ENCODE measurements around the gene IL20RA. TPM values are rescaled to one million over a fixed set of nuclear protein-coding genes. Genes with fewer than 3 reads are reported as not detected.

The IL20RA gene
- total RNA-seq, 4 donors from 2014 or later = 2.0 to 3.3 (median 2.3) TPM

GRCh38 chr6:136969930-136970329 lies 74.8 kb downstream of the IL20RA start:
- H3K27ac ChIP-seq = no peak overlapping the region
- no peaks in the 10 kb centered on the region for H3K36me3 ChIP-seq
- ATAC-seq = no peak
- no peak overlapping the region for H3K4me3 ChIP-seq
- 88 to 100% methylated on average over 3 to 4 of the region's 4 CpGs for WGBS, 2 donors (ENCODE audit: low coverage in 1 of 2)
- H3K27me3 ChIP-seq = no peaks in the 10 kb centered on the region
- TF ChIP-seq EP300 (IDR thresholded peaks at IDR 0.05) = no peak
- no peak for TF ChIP-seq POLR2A (IDR thresholded peaks at IDR 0.05)
- no peak for TF ChIP-seq CTCF (IDR thresholded peaks at IDR 0.05)
- no peak for TF ChIP-seq POLR2AphosphoS5 (IDR thresholded peaks at IDR 0.05)
- H3K9me3 ChIP-seq = no peaks in the 10 kb centered on the region
- no peaks in the 10 kb centered on the region for H3K4me1 ChIP-seq

GRCh38 chr6:136969433-136969832 lies 75.3 kb downstream of the IL20RA start:
- Histone ChIP-seq H3K27me3 (no peaks in the 10 kb centered on the region), H3K9me3 (no peaks in the 10 kb centered on the region), H3K4me1 (no peaks in the 10 kb centered on the region), H3K4me3 (no peak overlapping the region), H3K36me3 (no peaks in the 10 kb centered on the region), H3K27ac (no peak overlapping the region)
- no peak for TF ChIP-seq POLR2AphosphoS5 (IDR thresholded peaks at IDR 0.05)
- no peak for TF ChIP-seq CTCF (IDR thresholded peaks at IDR 0.05)
- no peak for TF ChIP-seq EP300 (IDR thresholded peaks at IDR 0.05)
- no peak for TF ChIP-seq POLR2A (IDR thresholded peaks at IDR 0.05)
- ATAC-seq = no peak
- WGBS, 2 donors (ENCODE audit: low coverage in 1 of 2) = 80 to 89% methylated on average over 3 to 4 of the region's 5 CpGs

GRCh38 chr6:136968837-136969236 lies 75.9 kb downstream of the IL20RA start:
- no peaks in the 10 kb centered on the region for H3K27me3 ChIP-seq
- H3K36me3 ChIP-seq = no peaks in the 10 kb centered on the region
- no peaks in the 10 kb centered on the region for H3K4me1 ChIP-seq
- H3K9me3 ChIP-seq = no peaks in the 10 kb centered on the region
- WGBS, 2 donors (ENCODE audit: low coverage in 1 of 2) = 65 to 100% methylated on average over 2 to 3 of the region's 7 CpGs
- H3K4me3 ChIP-seq = no peak overlapping the region
- no peak for TF ChIP-seq POLR2AphosphoS5 (IDR thresholded peaks at IDR 0.05)
- H3K27ac ChIP-seq = no peak overlapping the region
- ATAC-seq = no peak

- 46 to 53% methylated on average over 15 to 17 of the region's 19 CpGs for whole genome bisulfite sequencing, 2 donors (ENCODE audit: low coverage in 1 of 2)
These were observed 76.7 kb downstream of the IL20RA start for GRCh38 chr6:136967876-136968752.

GRCh38 chr6:136964398-136964797 lies 80.4 kb downstream of the IL20RA start:
- ATAC-seq = no peak
- H3K4me3 ChIP-seq = no peak overlapping the region
- no peak overlapping the region for H3K27ac ChIP-seq
- no peak for TF ChIP-seq POLR2AphosphoS5 (IDR thresholded peaks at IDR 0.05)
- TF ChIP-seq POLR2A (IDR thresholded peaks at IDR 0.05) = no peak
- TF ChIP-seq CTCF (IDR thresholded peaks at IDR 0.05) = no peak
- TF ChIP-seq EP300 (IDR thresholded peaks at IDR 0.05) = no peak
- H3K36me3 ChIP-seq = no peaks in the 10 kb centered on the region
- H3K4me1 ChIP-seq = no peaks in the 10 kb centered on the region
- H3K9me3 ChIP-seq = no peaks in the 10 kb centered on the region
- H3K27me3 ChIP-seq = peaks cover 3% of the 10 kb centered on the region
- WGBS, 2 donors (ENCODE audit: low coverage in 1 of 2) = 92 to 100% methylated on average over 1 to 2 of the region's 2 CpGs

More at GRCh38 chr6:136967876-136968752, 76.7 kb downstream of the IL20RA start:
- no peaks in the 10 kb centered on the region for H3K36me3 ChIP-seq
- TF ChIP-seq POLR2AphosphoS5 (IDR thresholded peaks at IDR 0.05) = no peak
- TF ChIP-seq CTCF (IDR thresholded peaks at IDR 0.05) = peak; percentile 30 to 64 (median 56)
- TF ChIP-seq EP300 (IDR thresholded peaks at IDR 0.05) = no peak
- no peak for TF ChIP-seq POLR2A (IDR thresholded peaks at IDR 0.05)
- no peak overlapping the region for H3K27ac ChIP-seq
- H3K27me3 ChIP-seq = no peaks in the 10 kb centered on the region
- no peak overlapping the region for H3K4me3 ChIP-seq
- H3K4me1 ChIP-seq = no peaks in the 10 kb centered on the region
- no peaks in the 10 kb centered on the region for H3K9me3 ChIP-seq
- peak; percentile 81 for ATAC-seq
